KBM-7 (cell line): ENCODE data around the gene ANAPC2.

Experiments used
- DNase-seq: peaks from one replicate; pipeline ENCODE4 v3.0.0-alpha.2; 2015
- in situ Hi-C: fragments of 300-500 bp; cut with MboI; formaldehyde crosslinking; loops from 2 replicates; pipeline ENCODE4 v1.14.3; 2020; ENCODE audit warnings: low sequenced_read_pairs, low pct_unique_long_range_greater_than_20kb, mixed read lengths

ANAPC2 gene

GRCh38 chr9:137157618-137158415, 30.5 kb downstream of the ANAPC2 start:
- in situ Hi-C loops = no loop called here
- no peak for DNase-seq

- in situ Hi-C loops = no loop called here
- no peak for DNase-seq
Measured at GRCh38 chr9:137156567-137157375, 31.6 kb downstream of the ANAPC2 start.

- in situ Hi-C loops = no loop called here
- DNase-seq = no peak
Measured at GRCh38 chr9:137152844-137153405, 35.4 kb downstream of the ANAPC2 start.

- in situ Hi-C loops = no loop called here
- peak; percentile 97 for DNase-seq
Measured at GRCh38 chr9:137150617-137151457, 37.5 kb downstream of the ANAPC2 start.

GRCh38 chr9:137149942-137150616, 38.3 kb downstream of the ANAPC2 start:
- DNase-seq = no peak
- in situ Hi-C loops = no loop called here

- no peak for DNase-seq
- in situ Hi-C loops = no loop called here
Measured at GRCh38 chr9:137149363-137149762, 39.0 kb downstream of the ANAPC2 start.

- in situ Hi-C loops = no loop called here
- DNase-seq = no peak
Measured at GRCh38 chr9:137148661-137149060, 39.7 kb downstream of the ANAPC2 start.

GRCh38 chr9:137148242-137148641, 40.1 kb downstream of the ANAPC2 start:
- in situ Hi-C loops = no loop called here
- no peak for DNase-seq

GRCh38 chr9:137147793-137148160, 40.6 kb downstream of the ANAPC2 start:
- in situ Hi-C loops = no loop called here
- no peak for DNase-seq

GRCh38 chr9:137147091-137147792, 41.1 kb downstream of the ANAPC2 start:
- in situ Hi-C loops = no loop called here
- DNase-seq = no peak

- in situ Hi-C loops = no loop called here
- DNase-seq = no peak
Measured at GRCh38 chr9:137146527-137146918, 41.8 kb downstream of the ANAPC2 start.

GRCh38 chr9:137145731-137146526, 42.4 kb downstream of the ANAPC2 start:
- in situ Hi-C loops = no loop called here

GRCh38 chr9:137143459-137143858, 44.9 kb downstream of the ANAPC2 start:
- DNase-seq = no peak
- in situ Hi-C loops = no loop called here

More at GRCh38 chr9:137145731-137146526, 42.4 kb downstream of the ANAPC2 start:
- DNase-seq = no peak

GRCh38 chr9:137141976-137142936, 46.1 kb downstream of the ANAPC2 start:
- no peak for DNase-seq
- in situ Hi-C loops = no loop called here

- in situ Hi-C loops = no loop called here
- no peak for DNase-seq
Measured at GRCh38 chr9:137141050-137141810, 47.1 kb downstream of the ANAPC2 start.
